ENCODE data around the gene ENO2.

DNA sequence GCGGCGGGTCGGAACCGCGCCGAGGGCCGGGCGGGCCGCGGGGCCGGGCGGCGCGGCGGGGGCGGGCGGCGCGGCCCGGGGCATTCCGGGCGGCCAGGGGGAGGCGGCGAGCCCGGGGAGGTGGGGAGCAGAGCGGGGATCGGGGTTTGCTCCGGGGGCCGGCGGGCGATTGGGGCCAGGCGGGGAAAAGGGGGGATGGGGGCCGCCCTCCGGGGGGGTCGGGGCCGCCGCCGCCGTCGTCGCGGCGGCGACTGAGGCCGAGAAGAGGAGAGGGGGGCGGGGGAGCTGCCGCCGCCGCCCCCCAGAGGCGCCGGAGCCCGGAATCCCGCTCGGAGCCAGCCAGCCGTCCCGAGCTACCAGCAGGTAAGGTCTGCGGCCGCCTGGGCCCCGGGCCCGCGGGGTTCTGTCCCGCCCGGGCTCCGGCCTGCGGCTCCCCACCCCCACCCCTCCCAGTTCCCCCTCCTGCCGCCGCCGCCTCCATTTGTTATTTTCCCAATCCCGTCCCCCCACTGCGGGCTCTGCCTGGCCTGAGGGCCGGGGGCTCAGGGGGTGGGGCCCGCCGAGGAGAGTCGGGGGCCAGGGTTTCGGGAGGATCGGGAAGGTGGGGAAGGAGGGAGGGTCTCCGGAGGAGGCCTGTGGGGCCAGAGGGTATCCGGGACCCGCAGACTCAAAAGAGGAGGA lies 13.8 kb downstream of the ENO2 start:
- TF ChIP-seq EZH2phosphoT487 (IDR thresholded peaks at IDR 0.05; ENCODE audit: unreplicated experiment): no peak
- TF ChIP-seq, protein P1, sequence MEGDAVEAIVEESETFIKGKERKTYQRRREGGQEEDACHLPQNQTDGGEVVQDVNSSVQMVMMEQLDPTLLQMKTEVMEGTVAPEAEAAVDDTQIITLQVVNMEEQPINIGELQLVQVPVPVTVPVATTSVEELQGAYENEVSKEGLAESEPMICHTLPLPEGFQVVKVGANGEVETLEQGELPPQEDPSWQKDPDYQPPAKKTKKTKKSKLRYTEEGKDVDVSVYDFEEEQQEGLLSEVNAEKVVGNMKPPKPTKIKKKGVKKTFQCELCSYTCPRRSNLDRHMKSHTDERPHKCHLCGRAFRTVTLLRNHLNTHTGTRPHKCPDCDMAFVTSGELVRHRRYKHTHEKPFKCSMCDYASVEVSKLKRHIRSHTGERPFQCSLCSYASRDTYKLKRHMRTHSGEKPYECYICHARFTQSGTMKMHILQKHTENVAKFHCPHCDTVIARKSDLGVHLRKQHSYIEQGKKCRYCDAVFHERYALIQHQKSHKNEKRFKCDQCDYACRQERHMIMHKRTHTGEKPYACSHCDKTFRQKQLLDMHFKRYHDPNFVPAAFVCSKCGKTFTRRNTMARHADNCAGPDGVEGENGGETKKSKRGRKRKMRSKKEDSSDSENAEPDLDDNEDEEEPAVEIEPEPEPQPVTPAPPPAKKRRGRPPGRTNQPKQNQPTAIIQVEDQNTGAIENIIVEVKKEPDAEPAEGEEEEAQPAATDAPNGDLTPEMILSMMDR (conservative IDR thresholded peaks at IDR 0.05; ENCODE audit: low read depth in 2 of 2): no peak

Data from GM23338 (cell line).